ENCODE data around the gene MYO6. TPM values are rescaled to one million over a fixed set of nuclear protein-coding genes. Genes with fewer than 3 reads are reported as not detected.
"Not testable (repeated sequence)": the region's sequence is repeated elsewhere in the genome, so short reads cannot be mapped to it uniquely, and the experiment has no call there.

MYO6 gene
- total RNA-seq, 1 donor from 2014 or later, result 0.23 TPM

DNA sequence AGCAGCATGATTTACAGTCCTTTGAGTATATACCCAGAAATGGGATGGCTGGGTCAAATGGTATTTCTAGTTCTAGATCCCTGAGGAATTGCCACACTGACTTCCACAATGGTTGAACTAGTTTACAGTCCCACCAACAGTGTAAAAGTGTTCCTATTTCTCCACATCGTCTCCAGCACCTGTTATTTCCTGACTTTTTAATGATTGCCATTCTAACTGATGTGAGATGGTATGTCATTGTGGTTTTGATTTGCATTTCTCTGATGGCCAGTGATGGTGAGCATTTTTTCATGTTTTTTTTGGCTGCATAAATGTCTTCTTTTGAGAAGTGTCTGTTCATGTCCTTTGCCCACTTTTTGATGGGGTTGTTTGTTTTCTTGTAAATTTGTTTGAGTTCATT is 151.2 kb downstream of the MYO6 start:
- intact Hi-C loops (cut with micrococcal nuclease); H3K9me3 Mint-ChIP-seq; H3K36me3 Mint-ChIP-seq (ENCODE audit: low read depth); DNase-seq; H3K4me1 Mint-ChIP-seq; H3K27ac Mint-ChIP-seq; H3K4me3 Mint-ChIP-seq; H3K27me3 Mint-ChIP-seq: not testable (repeated sequence)

DNA sequence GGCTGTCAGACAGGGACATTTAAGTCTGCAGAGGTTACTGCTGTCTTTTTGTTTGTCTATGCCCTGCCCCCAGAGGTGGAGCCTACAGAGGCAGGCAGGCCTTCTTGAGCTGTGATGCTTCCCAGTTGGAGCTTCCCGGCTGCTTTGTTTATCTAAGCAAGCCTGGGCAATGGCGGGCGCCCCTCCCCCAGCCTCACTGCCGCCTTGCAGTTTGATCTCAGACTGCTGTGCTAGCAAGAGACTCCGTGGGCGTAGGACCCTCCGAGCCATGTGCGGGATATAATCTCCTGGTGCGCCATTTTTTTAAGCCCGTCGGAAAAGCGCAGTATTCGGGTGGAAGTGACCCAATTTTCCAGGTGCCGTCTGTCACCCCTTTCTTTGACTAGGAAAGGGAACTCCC is 156.1 kb downstream of the MYO6 start:
- H3K9me3 Mint-ChIP-seq; H3K4me1 Mint-ChIP-seq; H3K27me3 Mint-ChIP-seq; DNase-seq; H3K27ac Mint-ChIP-seq; H3K36me3 Mint-ChIP-seq (ENCODE audit: low read depth); intact Hi-C loops (cut with micrococcal nuclease); H3K4me3 Mint-ChIP-seq: not testable (repeated sequence)

DNA sequence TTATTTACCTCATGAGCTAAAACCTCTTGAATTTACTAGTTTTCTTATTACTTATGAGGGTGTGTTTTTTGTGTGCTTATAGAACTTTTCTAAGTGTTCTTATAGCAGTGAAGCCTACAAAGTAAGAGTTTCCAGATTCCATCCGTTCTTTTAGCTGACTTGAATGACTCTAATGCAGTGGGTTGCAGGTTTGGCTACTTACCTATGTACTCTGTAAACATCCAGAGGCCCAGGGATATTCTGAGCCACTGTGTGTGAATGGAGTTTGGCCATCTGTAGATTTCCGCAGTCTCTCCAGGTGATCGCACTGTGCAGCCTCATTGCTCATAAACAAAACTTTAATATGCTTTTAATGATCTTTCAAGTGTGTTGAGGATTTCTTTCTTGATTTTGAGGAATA is 157.8 kb downstream of the MYO6 start:
- Mint-ChIP-seq H3K36me3 (ENCODE audit: low read depth) (no peaks in the 10 kb centered on the region), H3K9me3 (no peaks in the 10 kb centered on the region), H3K4me1 (no peaks in the 10 kb centered on the region), H3K27ac (no peak overlapping the region), H3K27me3 (peaks cover 2% of the 10 kb centered on the region), H3K4me3 (no peak overlapping the region)
- intact Hi-C loops (cut with micrococcal nuclease), result no loop called here
- no peak for DNase-seq

DNA sequence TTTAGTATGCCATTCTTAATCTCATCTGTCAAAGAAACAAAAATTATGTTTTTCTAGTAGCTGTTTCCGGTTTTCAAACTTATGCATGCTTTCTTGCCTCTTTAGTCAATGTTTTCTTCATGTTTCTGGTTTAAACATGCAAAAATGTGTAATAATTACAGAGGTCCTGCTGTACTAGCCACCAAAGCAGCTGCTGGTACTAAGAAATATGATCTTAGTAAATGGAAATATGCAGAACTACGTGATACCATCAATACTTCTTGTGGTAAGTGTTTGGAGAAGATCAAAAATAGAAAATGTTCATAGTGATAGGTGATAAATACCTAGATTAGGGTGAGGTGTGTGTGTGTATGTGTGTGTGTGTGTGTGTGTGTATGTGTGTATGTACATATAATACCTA is 158.4 kb downstream of the MYO6 start:
- H3K4me3 Mint-ChIP-seq, result no peak overlapping the region
- peaks cover 2% of the 10 kb centered on the region for H3K27me3 Mint-ChIP-seq
- DNase-seq, result no peak
- H3K27ac Mint-ChIP-seq, result no peak overlapping the region
- intact Hi-C loops (cut with micrococcal nuclease), result no loop called here
- no peaks in the 10 kb centered on the region for H3K4me1 Mint-ChIP-seq
- H3K36me3 Mint-ChIP-seq (ENCODE audit: low read depth), result no peaks in the 10 kb centered on the region
- H3K9me3 Mint-ChIP-seq, result no peaks in the 10 kb centered on the region

DNA sequence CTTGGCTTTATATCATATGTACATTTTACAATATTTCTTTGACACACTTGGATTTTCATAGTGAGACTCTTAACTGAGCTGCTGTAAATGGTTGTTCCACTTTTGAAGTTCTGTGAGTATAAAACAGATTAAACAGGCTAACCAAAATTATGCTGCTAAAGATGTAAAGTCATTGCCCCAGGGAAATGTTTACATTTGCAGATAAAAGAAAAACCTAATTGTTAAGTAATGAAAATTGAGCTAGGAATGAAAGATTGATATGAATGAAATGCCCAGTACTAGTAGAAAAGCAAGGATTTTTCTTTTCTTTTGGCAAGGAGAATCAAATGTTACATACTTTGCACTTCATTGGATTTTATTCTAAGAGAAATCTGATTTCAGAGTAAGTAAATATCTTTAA is 164.0 kb downstream of the MYO6 start:
- H3K36me3 Mint-ChIP-seq (ENCODE audit: low read depth), result no peaks in the 10 kb centered on the region
- H3K27ac Mint-ChIP-seq, result no peak overlapping the region
- DNase-seq, result no peak
- intact Hi-C loops (cut with micrococcal nuclease), result no loop called here
- H3K4me1 Mint-ChIP-seq, result no peaks in the 10 kb centered on the region
- H3K27me3 Mint-ChIP-seq, result peaks cover 4% of the 10 kb centered on the region
- no peaks in the 10 kb centered on the region for H3K9me3 Mint-ChIP-seq
- H3K4me3 Mint-ChIP-seq, result no peak overlapping the region

DNA sequence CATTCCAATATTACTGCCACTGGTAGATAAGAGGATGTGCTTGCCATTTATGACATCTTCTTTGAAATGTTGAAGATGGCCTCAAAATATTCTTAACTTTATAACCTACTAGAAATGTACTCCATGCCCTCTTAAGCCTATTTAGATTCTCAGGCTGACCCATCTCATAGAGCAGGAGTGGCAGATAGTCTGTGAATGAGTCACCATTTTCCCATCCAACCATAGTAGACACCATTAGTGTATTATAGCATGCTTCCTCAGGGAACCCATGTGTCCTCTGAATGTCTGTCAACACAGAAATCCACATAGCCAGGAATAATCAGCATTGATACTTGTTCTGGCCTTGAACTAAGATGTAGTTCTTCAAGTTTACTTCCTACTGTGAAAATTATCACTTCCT is 173.2 kb downstream of the MYO6 start:
- Mint-ChIP-seq H3K36me3 (ENCODE audit: low read depth) (no peaks in the 10 kb centered on the region), H3K4me3 (no peak overlapping the region), H3K4me1 (no peaks in the 10 kb centered on the region), H3K27me3 (peaks cover 2% of the 10 kb centered on the region), H3K27ac (no peak overlapping the region), H3K9me3 (no peaks in the 10 kb centered on the region)
- no peak for DNase-seq
- intact Hi-C loops (cut with micrococcal nuclease), result no loop called here

DNA sequence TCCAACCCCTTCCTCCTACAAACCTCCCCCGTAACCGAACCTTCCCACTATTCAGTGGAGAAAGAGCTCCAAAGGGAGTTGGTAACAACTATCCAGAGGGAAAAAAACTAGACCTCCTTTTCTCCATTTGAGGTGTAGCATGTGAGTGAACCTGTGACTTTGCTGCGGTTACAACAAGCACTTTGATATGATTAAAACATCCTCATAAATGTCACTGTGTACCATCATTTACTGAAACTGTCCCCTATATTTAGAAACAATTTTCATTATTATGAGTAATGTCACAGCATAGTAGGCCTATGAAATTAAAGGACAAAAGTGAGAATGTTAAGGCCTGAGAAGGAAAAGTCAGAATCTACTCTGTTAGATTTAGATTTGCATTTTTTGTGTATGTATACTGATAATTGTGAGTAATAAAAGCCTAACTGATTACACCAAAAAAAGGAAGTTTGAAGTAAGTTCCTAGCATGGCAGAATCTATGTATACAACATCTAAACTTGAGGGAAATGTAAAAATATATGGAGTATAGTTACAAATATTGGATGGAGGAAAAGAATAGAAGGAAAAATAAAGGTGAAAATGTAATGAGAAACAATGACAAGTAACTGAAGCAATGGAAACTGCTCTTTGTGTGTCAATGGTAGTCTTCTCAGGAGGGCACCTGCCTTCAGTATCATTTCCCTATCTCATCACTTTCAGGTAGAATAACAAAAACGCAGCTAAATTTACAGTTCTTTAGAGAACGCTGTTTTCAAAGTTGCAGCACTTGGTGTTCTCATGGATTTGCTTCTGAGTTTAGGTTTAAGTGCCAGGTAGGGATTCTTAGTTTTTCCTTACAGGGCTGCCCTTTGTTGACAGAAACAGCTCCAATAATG is 177.5 kb downstream of the MYO6 start:
- Mint-ChIP-seq H3K4me3 (no peak overlapping the region), H3K4me1 (no peaks in the 10 kb centered on the region), H3K36me3 (ENCODE audit: low read depth) (no peaks in the 10 kb centered on the region), H3K9me3 (no peaks in the 10 kb centered on the region), H3K27me3 (peaks cover 2% of the 10 kb centered on the region), H3K27ac (no peak overlapping the region)
- DNase-seq, result no peak
- intact Hi-C loops (cut with micrococcal nuclease), result no loop called here

DNA sequence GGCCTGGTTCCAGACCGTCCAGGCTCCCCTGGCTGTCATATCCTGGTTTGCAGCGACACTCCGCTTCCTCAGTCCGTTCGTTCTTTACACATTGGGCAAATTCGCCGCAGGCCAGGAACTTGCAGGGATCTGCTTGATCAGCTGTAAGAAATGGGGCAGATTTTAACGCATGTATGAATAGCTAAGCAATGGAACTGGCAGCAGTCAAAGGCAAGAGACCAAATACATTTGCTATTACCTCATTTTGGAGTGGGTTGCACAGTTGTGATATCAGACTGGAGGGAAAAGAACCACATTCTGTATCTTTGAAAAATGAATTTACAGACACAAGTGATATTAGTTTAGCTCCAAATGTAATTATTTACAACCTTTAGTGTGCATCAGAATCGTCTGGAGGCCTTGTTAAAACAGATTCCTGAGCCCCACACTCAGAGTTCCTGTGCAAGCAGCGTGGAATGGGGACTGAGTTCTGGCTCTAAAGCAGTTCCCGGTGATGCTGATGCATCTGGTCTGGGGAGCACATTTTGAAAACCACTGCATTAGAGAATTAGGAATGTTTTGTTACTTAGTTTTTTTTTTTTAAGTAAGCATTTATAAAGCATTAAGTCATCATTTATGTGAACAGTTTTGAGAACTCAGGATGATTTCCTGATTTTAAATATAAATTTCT is 182.1 kb downstream of the MYO6 start:
- intact Hi-C loops (cut with micrococcal nuclease), result no loop called here
- H3K9me3 Mint-ChIP-seq, result no peaks in the 10 kb centered on the region
- peaks cover 16% of the 10 kb centered on the region for H3K27me3 Mint-ChIP-seq
- no peak overlapping the region for H3K27ac Mint-ChIP-seq
- peaks cover 4% of the 10 kb centered on the region for H3K4me1 Mint-ChIP-seq
- no peak overlapping the region for H3K4me3 Mint-ChIP-seq
- DNase-seq, result no peak
- no peaks in the 10 kb centered on the region for H3K36me3 Mint-ChIP-seq (ENCODE audit: low read depth)

DNA sequence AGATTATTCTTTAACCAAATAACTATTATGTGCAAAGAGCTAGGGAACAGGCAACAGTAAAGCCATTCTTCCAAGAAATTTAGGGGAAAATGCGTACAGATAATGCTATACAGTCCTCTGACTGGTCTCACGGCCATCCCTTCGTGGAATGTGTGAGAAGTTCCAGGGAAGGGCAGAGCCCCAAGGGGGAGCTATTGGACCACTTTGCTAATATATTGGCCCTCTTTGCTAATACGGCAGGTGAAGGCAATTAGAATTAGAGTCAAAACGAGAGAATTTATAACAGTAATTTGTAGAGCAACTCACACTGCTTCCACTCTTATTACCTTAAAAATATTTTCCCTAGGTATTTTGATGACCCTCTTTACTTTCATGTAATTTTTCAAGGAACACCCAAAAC is 183.0 kb downstream of the MYO6 start:
- intact Hi-C loops (cut with micrococcal nuclease), result no loop called here
- Mint-ChIP-seq H3K27me3 (peaks cover 17% of the 10 kb centered on the region), H3K9me3 (no peaks in the 10 kb centered on the region), H3K4me1 (peaks cover 4% of the 10 kb centered on the region), H3K27ac (no peak overlapping the region), H3K36me3 (ENCODE audit: low read depth) (no peaks in the 10 kb centered on the region), H3K4me3 (no peak overlapping the region)
- DNase-seq, result no peak

DNA sequence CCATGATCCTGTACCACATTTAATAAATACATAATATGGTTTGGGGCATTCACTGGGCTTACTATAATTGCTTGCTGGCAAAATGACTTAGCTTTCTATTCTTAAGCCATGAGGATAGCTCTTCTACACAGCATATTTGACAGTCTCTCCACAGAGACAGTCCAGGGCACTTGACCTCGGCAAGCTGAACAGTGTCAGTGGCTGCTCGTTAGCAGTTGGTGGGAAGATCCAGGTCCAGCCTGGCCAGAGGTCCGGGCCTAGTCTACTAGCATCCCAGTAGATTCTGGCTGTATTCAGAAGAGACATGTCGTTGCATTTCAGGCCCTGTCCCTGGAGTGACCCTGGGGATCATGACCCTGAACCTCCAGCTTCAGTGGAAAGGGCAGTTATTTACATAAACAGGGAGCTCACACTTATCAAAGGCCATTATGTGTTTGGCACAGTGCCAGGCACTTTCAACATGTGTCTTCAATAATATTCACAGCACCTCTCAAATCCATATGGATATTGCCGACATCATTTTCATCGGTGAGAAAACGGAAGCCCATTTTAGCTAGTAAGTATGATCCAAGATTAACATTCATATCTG is 184.4 kb downstream of the MYO6 start:
- Mint-ChIP-seq H3K9me3 (no peaks in the 10 kb centered on the region), H3K4me3 (no peak overlapping the region), H3K4me1 (peaks cover 4% of the 10 kb centered on the region), H3K27ac (no peak overlapping the region), H3K36me3 (ENCODE audit: low read depth) (no peaks in the 10 kb centered on the region), H3K27me3 (peaks cover 17% of the 10 kb centered on the region)
- DNase-seq, result no peak
- intact Hi-C loops (cut with micrococcal nuclease), result no loop called here

DNA sequence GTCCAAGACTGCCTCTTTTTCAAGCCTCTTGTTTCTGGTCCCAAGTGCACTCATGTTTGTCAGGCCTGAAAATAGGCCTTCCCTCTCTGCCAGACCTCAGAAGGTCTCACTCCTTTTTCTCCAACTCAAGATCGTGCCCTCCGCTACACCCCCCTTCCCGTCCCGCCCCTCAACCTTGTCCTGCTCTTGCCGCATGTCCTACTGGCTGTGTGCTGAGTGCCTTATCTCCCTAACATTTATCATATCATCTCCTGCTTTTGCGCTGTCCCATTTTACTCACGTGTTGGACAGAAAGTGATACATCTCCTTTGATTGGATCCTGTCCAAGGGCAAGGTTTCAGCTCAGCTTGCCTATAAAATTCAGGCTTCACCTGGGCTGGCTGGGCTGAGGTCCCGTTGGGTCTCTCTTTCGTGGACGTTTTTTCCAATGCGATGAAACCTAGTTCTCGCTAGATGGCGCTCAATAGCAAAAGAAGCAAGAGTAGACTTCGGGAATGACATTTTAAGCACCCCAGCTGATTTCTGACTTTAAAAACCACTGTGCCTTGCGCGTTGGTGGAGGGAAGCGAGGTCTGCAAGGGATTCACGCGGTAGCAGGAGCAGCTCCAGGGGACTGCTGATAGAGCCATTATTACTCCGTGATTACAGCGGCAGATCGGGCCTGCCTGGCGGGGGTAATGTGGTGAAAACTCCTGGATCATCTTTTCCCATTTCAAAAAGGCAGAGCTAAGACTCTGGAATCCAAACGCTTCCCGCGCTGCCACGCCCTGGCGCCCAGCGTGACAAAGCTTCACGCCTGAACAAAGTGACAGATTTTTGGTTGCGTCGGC is 185.8 kb downstream of the MYO6 start:
- intact Hi-C loops (cut with micrococcal nuclease), result no loop called here
- H3K9me3 Mint-ChIP-seq, result no peaks in the 10 kb centered on the region
- no peak overlapping the region for H3K4me3 Mint-ChIP-seq
- H3K36me3 Mint-ChIP-seq (ENCODE audit: low read depth), result no peaks in the 10 kb centered on the region
- no peak overlapping the region for H3K27ac Mint-ChIP-seq
- peak; percentile 77 for DNase-seq
- H3K27me3 Mint-ChIP-seq, result peaks cover 17% of the 10 kb centered on the region
- H3K4me1 Mint-ChIP-seq, result peaks cover 4% of the 10 kb centered on the region

DNA sequence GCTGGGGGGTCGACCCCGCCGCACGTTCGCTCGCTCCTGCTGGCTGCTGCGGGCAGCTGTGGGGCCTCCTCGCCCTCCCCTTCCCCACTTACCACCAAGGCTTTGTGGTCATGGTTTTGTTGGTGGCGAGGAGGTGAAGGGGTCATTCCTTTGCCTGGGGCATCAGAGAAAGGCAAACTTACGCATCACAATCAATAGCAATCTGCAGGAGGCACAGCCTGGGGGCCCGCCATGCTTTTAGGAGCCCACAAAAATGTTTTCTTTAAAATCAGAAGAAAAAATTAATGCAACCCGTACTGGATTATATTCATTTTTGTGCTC is 186.4 kb downstream of the MYO6 start:
- Mint-ChIP-seq H3K27ac (no peak overlapping the region), H3K4me1 (peaks cover 4% of the 10 kb centered on the region), H3K27me3 (peaks cover 17% of the 10 kb centered on the region), H3K36me3 (ENCODE audit: low read depth) (no peaks in the 10 kb centered on the region), H3K4me3 (no peak overlapping the region), H3K9me3 (no peaks in the 10 kb centered on the region)
- no peak for DNase-seq
- intact Hi-C loops (cut with micrococcal nuclease), result no loop called here

DNA sequence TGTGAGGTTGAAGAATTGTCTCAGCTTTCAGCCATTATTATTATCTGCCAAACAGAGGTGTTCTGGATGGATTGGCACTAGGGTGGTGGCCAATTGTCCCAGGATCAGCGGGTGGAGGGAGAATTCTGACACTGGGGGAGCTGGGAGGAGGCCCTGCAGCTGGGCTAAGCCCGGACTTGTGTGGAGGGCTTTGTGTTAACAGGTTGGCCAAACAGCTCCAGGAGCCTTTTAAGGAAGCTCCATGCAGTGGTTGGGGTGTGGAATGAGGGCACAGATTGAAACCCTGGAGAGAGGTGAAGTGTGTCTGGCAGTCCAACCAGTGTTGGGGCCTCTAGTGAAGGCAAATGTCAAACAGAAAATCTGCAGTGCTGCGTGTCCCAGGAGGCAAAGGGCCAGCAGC is 187.6 kb downstream of the MYO6 start:
- intact Hi-C loops (cut with micrococcal nuclease), result no loop called here
- Mint-ChIP-seq H3K27ac (no peak overlapping the region), H3K36me3 (ENCODE audit: low read depth) (no peaks in the 10 kb centered on the region), H3K27me3 (peaks cover 17% of the 10 kb centered on the region), H3K9me3 (no peaks in the 10 kb centered on the region), H3K4me3 (no peak overlapping the region), H3K4me1 (peaks cover 4% of the 10 kb centered on the region)
- no peak for DNase-seq

DNA sequence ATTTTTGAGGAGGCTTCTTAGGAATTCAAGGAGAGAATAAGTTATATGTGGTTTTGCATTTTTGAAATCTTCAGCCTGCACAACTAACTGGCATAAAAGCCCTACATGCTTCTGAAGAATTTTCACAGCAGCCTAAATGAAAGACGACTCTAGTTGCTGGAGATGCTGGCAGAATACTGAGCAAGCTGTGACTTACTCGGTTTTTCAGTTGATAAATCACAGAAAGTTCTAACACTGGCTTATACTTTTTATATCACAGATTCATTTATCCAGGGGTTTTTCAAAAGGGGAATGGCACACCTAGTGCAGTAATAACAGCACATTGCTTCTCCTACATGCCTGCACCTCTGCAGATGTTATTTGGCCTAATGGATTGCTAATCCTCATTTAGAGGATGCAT is 188.8 kb downstream of the MYO6 start:
- intact Hi-C loops (cut with micrococcal nuclease), result no loop called here
- H3K4me3 Mint-ChIP-seq, result no peak overlapping the region
- DNase-seq, result no peak
- no peak overlapping the region for H3K27ac Mint-ChIP-seq
- H3K36me3 Mint-ChIP-seq (ENCODE audit: low read depth), result no peaks in the 10 kb centered on the region
- H3K27me3 Mint-ChIP-seq, result peaks cover 17% of the 10 kb centered on the region
- no peaks in the 10 kb centered on the region for H3K9me3 Mint-ChIP-seq
- H3K4me1 Mint-ChIP-seq, result peaks cover 4% of the 10 kb centered on the region

Data from activated CD4-positive, alpha-beta T cell treated with anti-CD3 and anti-CD28 coated beads, Interleukin-2, amount 10 ng/mL, durations not matched to agents 24 days and 14 days (primary cell).